ENCODE results near the gene KRTAP4-5.
"Not testable (repeated sequence)": the region's sequence is repeated elsewhere in the genome, so short reads cannot be mapped to it uniquely, and the experiment has no call there.

The KRTAP4-5 gene

DNA sequence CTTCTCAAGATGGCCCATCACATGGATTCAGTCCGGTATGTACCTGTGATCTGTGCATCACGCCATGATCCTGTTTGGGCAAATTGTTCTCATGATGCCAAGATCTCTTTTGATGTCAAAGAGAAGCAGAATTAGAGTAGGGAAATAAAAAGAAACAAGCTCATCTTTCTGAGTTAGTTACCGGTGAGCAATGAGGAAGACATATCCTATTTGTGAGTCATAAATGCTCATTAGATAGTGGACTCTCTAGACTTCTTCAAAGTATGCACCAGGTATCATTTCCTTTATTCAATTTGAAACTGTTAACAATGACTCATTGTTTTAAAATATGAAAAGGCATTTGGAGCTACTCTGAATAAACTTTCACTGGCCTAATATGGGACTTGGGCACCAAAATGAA is 17.6 kb downstream of the KRTAP4-5 start:
- Mint-ChIP-seq H3K36me3 (ENCODE audit: low read depth) (no peaks in the 10 kb centered on the region), H3K4me1 (ENCODE audit: low read depth) (no peaks in the 10 kb centered on the region), H3K9me3 (no peaks in the 10 kb centered on the region), H3K27ac (no peak overlapping the region), H3K4me3 (no peak overlapping the region), H3K27me3 (ENCODE audit: low read depth) (peaks cover 5% of the 10 kb centered on the region)

DNA sequence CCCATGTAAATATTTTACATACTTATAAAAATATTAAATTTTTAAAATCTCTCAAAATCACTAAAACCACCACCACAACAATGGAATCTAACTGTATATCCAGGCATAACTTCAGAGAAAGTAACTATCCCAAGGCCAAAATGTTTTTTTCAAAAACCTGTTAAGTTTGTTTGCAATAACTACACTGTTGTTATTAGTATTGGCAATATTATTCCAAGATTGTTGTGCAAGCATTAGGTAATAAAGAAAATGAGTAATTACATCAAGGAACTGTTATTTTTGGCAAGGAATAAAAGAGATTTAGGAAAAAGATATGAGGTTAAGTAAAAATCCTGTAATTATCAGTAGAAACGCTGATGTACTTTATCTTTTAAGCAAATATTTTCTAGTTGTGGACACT is 22.3 kb downstream of the KRTAP4-5 start:
- Mint-ChIP-seq H3K27me3 (ENCODE audit: low read depth) (peaks cover 19% of the 10 kb centered on the region), H3K36me3 (ENCODE audit: low read depth) (no peaks in the 10 kb centered on the region), H3K4me1 (ENCODE audit: low read depth) (no peaks in the 10 kb centered on the region), H3K9me3 (peaks cover 4% of the 10 kb centered on the region), H3K27ac (no peak overlapping the region), H3K4me3 (no peak overlapping the region)

DNA sequence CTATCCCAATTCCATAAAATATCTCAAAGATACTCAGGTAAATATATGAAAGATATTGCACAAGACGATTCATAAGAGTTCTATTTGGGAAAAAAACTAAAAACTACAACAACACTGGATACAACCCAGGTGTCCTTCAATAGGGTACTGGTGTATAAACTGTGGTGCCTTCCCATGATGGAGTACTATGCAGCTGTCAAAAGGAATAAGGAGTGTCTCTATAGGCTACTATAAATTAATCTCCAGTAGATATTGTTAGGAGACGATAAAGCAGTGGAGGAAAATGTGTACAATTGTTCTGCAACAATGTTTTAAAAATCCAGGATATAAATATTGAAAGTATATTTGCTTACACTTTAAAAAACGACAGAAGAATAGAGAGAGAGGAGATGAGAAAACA is 23.2 kb downstream of the KRTAP4-5 start:
- Mint-ChIP-seq H3K4me3 (no peak overlapping the region), H3K27ac (no peak overlapping the region), H3K27me3 (ENCODE audit: low read depth) (peaks cover 19% of the 10 kb centered on the region), H3K36me3 (ENCODE audit: low read depth) (no peaks in the 10 kb centered on the region), H3K4me1 (ENCODE audit: low read depth) (no peaks in the 10 kb centered on the region), H3K9me3 (peaks cover 5% of the 10 kb centered on the region)

DNA sequence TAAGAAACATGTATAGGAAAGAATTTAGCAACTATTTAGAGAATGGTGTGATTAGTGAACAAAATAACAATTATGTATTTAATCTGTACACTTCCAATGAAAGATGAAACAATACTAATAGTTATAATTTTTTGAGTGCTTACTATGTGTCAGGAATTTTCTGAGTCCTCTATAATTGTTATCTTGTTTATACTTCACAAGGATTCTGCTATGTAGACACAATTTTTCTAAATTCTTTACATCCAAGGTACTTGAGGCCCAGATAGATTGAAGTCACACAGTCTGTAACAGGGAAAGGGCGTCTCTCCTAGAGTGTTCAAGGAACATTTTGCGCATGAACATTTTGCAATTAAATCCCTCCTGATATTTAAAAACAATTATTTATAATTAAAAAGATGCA is 24.6 kb downstream of the KRTAP4-5 start:
- Mint-ChIP-seq H3K4me3 (no peak overlapping the region), H3K36me3 (ENCODE audit: low read depth) (no peaks in the 10 kb centered on the region), H3K9me3 (peaks cover 9% of the 10 kb centered on the region), H3K4me1 (ENCODE audit: low read depth) (no peaks in the 10 kb centered on the region), H3K27me3 (ENCODE audit: low read depth) (peaks cover 19% of the 10 kb centered on the region), H3K27ac (no peak overlapping the region)

DNA sequence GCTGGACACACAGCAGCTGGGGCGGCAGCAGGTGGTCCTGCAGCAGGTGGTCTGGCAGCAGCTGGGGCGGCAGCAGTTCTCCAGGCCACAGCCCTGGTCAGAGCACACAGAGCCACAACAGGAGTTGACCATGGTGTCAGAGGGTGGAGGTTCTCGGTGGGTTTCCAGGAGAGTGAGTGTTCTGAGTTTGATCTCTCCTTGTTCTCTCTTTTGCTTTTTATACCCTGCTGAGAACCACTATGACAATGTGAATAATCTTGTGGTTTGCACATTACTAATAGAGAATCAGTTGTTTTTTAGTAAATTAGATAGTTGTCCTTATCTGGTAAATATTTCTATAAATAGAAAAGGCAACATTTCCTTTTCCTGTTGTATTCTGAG is 25.6 kb downstream of the KRTAP4-5 start, which contains the start of gene KRTAP4-12:
Gene KRTAP4-12, minus strand, starts transcription at position 192 of the 381 bp plus-strand sequence. Its CDS starts 60 bp downstream, at position 132.
- H3K9me3 Mint-ChIP-seq; H3K27ac Mint-ChIP-seq; H3K4me3 Mint-ChIP-seq; H3K4me1 Mint-ChIP-seq (ENCODE audit: low read depth); H3K36me3 Mint-ChIP-seq (ENCODE audit: low read depth): not testable (repeated sequence)
- H3K27me3 Mint-ChIP-seq (ENCODE audit: low read depth) = peaks cover 15% of the 10 kb centered on the region

DNA sequence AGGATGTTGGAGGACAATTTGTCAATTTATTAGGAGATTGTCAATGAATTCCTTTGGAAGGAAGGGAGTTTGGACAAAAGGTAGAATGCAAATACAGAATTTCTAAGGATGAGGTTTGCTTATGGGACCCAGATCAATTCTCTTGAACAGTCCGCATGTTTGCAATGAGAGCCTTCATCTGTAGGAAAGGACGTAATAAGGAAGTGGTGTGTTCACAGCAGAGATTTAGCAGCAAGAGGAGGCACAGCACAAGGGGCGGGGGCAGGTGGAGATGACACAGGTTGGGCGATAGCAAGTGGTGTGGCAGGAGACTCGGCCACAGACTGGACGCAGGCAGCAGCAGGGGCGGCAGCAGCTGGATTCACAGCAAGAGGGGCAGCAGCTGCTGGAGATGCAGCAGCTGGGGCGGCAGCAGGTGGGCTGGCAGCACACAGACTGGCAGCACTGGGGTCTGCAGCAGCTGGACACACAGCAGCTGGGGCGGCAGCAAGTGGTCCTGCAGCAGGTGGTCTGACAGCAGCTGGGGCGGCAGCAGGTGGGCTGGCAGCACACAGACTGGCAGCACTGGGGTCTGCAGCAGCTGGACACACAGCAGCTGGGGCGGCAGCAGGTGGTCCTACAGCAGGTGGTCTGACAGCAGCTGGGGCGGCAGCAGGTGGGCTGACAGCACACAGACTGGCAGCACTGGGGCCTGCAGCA is 26.2 kb downstream of the KRTAP4-5 start:
- H3K36me3 Mint-ChIP-seq (ENCODE audit: low read depth); H3K4me3 Mint-ChIP-seq; H3K9me3 Mint-ChIP-seq; H3K27ac Mint-ChIP-seq; H3K4me1 Mint-ChIP-seq (ENCODE audit: low read depth): not testable (repeated sequence)
- peaks cover 14% of the 10 kb centered on the region for H3K27me3 Mint-ChIP-seq (ENCODE audit: low read depth)

DNA sequence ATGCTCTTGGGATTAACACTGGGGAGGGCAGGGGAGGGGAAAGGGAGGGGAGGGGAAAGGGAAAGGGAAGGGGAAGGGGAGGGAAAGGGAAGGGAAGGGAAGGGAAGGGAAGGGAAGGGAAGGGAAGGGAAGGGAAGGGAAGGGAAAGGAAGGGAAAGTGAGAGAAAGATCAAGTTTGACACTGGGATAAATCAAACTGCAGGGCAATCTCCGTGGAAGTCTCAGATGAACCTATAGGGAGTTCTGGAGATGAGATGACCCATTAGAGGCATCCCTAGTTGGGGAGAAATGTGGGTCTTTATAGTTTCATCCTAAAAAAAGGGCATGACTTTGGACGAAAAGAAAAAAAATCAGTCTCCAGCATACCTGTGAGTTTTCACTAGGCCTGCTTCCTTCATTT is 27.9 kb downstream of the KRTAP4-5 start:
- H3K27ac Mint-ChIP-seq = no peak overlapping the region
- H3K9me3 Mint-ChIP-seq = peaks cover 9% of the 10 kb centered on the region
- peaks cover 19% of the 10 kb centered on the region for H3K27me3 Mint-ChIP-seq (ENCODE audit: low read depth)
- no peak overlapping the region for H3K4me3 Mint-ChIP-seq
- no peaks in the 10 kb centered on the region for H3K36me3 Mint-ChIP-seq (ENCODE audit: low read depth)
- no peaks in the 10 kb centered on the region for H3K4me1 Mint-ChIP-seq (ENCODE audit: low read depth)

DNA sequence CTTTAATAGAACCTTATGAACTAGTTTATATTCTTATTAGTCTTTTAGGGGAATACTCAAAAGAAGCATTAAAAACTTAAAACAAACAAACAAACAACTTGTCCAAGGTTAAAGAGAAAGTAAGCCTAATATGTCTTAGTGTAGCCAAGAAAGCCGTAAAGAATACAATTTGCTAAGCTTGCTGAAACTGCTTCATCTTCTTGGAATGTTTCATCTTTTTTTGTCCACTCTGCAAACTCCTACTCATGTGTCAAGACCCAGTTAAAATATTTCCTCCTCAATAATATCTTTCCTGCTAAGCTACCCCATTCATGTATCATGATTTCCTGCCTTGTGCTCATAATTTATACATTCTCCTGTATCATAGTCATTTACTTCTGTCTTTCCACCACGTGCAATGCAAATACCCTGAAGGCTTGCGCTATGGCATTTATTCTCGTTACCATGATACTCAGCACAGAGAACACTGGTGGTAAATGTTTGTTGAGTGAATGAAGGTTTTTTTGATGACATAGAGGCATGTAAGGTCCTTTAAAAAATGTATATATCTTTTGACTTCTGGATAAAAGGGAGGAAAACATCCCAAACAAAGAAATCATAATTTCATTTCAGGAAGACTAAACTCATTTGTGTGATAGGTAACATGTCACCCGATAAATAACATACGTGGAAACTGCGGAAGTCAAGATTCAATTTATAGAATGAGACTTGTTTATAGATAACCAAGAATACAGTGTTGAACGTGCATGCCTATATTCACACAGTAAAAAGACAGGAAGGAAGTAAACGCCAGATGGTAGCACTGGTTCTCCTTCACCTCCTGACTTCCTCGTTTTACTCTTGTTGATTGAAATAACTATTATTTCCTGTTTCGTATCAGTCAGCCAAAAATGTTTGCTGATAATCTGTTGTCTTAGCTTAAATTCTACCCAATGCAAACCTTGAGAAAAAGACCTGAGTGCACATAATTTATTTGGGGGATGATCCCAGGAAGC is 29.6 kb downstream of the KRTAP4-5 start:
- not testable (repeated sequence) for H3K27ac Mint-ChIP-seq; H3K9me3 Mint-ChIP-seq; H3K4me3 Mint-ChIP-seq; H3K36me3 Mint-ChIP-seq (ENCODE audit: low read depth); H3K4me1 Mint-ChIP-seq (ENCODE audit: low read depth)
- peaks cover 15% of the 10 kb centered on the region for H3K27me3 Mint-ChIP-seq (ENCODE audit: low read depth)

DNA sequence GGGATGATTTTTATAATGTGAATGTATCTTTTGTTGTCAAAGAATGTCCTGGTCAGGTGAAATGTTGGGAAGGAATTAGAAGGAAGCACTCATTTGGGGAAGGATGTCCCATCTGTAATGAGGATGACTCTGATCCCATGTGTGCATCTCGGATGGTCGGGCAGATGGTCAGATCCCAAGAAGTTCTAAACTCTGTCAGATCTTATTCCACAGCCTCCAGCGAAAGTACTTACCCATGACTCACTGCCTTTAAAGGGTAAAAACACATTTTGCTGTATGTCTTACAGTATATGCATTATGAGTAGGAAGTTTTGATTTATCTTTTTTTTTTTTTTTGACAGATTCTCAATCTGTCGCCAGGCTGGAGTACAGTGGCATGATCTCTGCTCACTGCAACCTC is 30.9 kb downstream of the KRTAP4-5 start:
- H3K9me3 Mint-ChIP-seq = peaks cover 6% of the 10 kb centered on the region
- no peaks in the 10 kb centered on the region for H3K36me3 Mint-ChIP-seq (ENCODE audit: low read depth)
- H3K27me3 Mint-ChIP-seq (ENCODE audit: low read depth) = peaks cover 11% of the 10 kb centered on the region
- no peak overlapping the region for H3K4me3 Mint-ChIP-seq
- H3K27ac Mint-ChIP-seq = no peak overlapping the region
- H3K4me1 Mint-ChIP-seq (ENCODE audit: low read depth) = no peaks in the 10 kb centered on the region

DNA sequence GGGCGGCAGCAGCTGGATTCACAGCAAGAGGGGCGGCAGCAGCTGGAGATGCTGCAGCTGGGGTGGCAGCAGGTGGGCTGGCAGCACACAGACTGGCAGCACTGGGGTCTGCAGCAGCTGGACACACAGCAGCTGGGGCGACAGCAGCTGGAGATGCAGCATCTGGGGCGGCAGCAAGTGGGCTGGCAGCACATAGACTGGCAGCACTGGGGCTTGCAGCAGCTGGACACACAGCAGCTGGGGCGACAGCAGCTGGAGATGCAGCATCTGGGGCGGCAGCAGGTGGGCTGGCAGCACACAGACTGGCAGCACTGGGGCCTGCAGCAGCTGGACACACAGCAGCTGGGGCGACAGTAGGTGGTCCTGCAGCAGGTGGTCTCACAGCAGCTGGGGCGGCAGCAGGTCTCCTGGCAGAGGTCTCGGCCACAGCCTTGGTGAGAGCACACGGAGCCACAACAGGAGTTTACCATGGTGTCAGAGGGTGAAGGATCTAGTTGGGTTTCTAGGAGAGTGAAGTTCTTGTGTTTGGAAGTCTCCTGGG is 31.7 kb downstream of the KRTAP4-5 start, which contains the start of gene KRTAP4-11:
Gene KRTAP4-11, minus strand, starts transcription at position 528 of the 541 bp plus-strand sequence. Its CDS starts 58 bp downstream, at position 470.
- not testable (repeated sequence) for H3K36me3 Mint-ChIP-seq (ENCODE audit: low read depth); H3K4me3 Mint-ChIP-seq; H3K4me1 Mint-ChIP-seq (ENCODE audit: low read depth); H3K9me3 Mint-ChIP-seq; H3K27ac Mint-ChIP-seq; H3K27me3 Mint-ChIP-seq (ENCODE audit: low read depth)

DNA sequence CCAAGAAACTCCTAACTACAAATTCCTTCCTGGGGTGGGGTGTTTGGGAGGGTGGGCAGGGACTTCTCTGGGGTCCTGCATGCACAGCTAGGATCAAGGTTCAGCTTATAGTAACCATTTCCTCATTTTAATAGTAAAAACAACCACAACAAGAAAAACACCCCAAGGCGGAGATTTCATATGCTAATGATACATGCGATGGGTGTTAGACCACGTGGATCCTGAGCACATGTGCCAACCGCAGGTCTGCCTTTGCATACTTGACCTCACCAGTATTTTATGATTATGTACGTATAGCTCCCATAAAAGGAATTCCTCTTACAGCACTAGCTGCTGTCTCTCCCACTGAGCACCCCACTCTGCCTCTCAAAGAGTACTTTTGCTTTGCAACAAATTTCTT is 33.3 kb downstream of the KRTAP4-5 start:
- Mint-ChIP-seq H3K36me3 (ENCODE audit: low read depth) (no peaks in the 10 kb centered on the region), H3K4me1 (ENCODE audit: low read depth) (no peaks in the 10 kb centered on the region), H3K9me3 (peaks cover 6% of the 10 kb centered on the region), H3K27me3 (ENCODE audit: low read depth) (peaks cover 5% of the 10 kb centered on the region), H3K4me3 (no peak overlapping the region), H3K27ac (no peak overlapping the region)

DNA sequence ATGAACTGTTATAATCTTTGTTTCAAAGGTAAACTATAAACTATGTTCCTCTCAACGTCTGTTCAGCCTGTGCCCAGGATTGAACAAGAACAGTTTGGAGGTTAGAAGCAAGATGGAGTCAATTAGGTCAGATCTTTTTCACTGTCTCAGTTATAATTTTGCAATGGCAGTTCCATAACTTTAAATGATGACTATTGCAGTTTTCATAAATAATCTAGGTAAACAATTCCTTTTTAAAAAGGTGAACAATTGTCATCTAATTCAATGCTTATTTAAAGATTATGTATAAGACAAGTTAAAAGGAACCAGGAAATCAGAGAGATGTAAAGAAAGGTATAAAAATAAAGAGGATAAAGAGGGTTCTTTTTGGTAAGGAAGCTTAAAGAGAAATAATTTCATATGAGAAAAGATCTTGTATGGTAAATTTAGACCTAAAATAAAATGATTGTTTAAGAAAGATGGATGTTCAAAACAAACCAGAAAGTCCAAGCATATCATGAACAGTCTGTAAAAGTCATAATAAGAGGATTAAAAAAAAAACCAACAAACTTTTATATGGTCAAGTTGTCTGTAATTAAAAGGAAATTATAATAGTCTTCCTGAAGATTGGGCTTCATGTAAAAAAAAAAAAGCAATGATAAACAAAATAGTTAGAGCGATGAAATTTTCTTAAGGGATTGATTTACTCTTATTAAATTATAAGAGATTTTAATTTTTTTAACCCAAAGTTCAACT is 38.3 kb downstream of the KRTAP4-5 start:
- Mint-ChIP-seq H3K4me3 (no peak overlapping the region), H3K4me1 (ENCODE audit: low read depth) (no peaks in the 10 kb centered on the region), H3K36me3 (ENCODE audit: low read depth) (no peaks in the 10 kb centered on the region), H3K27ac (no peak overlapping the region), H3K9me3 (peaks cover 6% of the 10 kb centered on the region), H3K27me3 (ENCODE audit: low read depth) (peaks cover 5% of the 10 kb centered on the region)

DNA sequence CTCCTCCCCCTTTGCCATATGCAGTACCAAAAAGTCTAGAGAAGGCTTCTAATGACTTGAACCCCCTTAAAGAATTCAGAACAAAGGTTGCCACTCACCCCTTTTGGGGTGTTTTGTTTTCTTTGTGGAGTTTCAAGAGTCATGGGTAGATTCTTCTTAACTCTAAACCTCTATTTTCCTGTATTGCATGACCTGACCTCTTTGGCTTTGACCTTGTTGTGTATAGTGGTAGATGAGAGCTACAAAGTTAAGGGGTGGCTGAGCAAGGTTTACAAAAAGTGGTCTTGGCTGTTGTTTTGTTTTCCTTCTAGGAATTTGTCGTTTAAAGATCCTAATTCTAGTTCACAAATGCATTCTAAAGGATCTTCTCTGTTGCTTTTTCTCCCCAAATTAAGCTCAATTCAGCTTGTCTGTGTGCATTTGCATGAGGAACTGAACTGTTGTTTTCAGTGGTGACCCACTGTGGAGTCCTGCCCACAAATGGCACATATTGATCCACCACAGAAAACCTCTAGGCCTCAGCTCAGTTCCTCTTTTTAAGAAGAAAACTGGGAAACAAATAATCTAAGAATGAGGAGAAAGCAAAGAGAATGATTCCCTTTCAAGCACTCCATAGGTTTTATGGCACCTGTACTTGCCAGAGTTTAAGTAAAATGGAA is 40.8 kb downstream of the KRTAP4-5 start:
- not testable (repeated sequence) for H3K4me3 Mint-ChIP-seq

DNA sequence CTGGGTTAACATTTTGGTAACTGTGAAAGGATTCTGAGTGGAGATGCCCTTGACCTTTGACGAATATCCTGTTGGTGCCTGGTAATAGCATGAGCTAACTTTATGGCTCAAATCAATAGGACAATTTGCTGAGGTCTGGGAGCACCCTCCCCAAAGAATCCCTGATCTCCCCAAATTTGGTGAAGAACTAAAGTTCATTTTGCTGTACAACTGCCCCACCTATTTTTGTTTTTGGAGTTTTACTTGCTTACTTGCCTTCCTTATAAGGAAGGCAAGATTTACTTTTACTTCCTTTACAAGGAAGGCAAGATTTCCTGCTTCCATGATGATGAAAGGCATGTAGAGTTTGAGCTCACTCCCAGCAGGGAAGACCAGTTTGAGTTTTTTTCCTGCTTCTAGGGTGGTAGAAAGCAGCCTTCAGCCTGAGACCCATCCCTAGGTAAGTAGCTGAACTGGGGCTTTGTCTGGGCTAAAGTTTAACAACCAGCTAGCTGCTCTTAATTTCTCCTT is 41.6 kb downstream of the KRTAP4-5 start:
- Mint-ChIP-seq H3K4me3 (no peak overlapping the region), H3K9me3 (peaks cover 6% of the 10 kb centered on the region), H3K27ac (no peak overlapping the region), H3K27me3 (ENCODE audit: low read depth) (peaks cover 8% of the 10 kb centered on the region), H3K36me3 (ENCODE audit: low read depth) (no peaks in the 10 kb centered on the region), H3K4me1 (ENCODE audit: low read depth) (no peaks in the 10 kb centered on the region)

More for the DNA sequence above, 40.8 kb downstream of the KRTAP4-5 start:
- H3K27me3 Mint-ChIP-seq (ENCODE audit: low read depth); H3K4me1 Mint-ChIP-seq (ENCODE audit: low read depth); H3K9me3 Mint-ChIP-seq; H3K36me3 Mint-ChIP-seq (ENCODE audit: low read depth); H3K27ac Mint-ChIP-seq: not testable (repeated sequence)

Data from T-helper 1 cell treated with Interleukin-12 subunit alpha and Interleukin-12 subunit beta and Interleukin-4 antibody, amounts not matched to agents 30 μg/mL and 1 μg/mL, for 36 hours (primary cell).